ENCODE results near the gene NPY. TPM values are rescaled to one million over a fixed set of nuclear protein-coding genes. Genes with fewer than 3 reads are reported as not detected.
"Not testable (repeated sequence)": the region's sequence is repeated elsewhere in the genome, so short reads cannot be mapped to it uniquely, and the experiment has no call there.

NPY gene
- total RNA-seq, 1 donor from 2014 or later, result not detected

- H3K4me3 ChIP-seq (ENCODE audit: low read depth, low read length), result no peak overlapping the region
- DNase-seq (ENCODE audit: low read depth), result no peak
- TF ChIP-seq CTCF (conservative IDR thresholded peaks at IDR 0.05; ENCODE audit: low read depth, low read length), result no peak
These were observed 28.9 kb upstream of the NPY start for GRCh38 chr7:24255139-24255538.

- not testable (repeated sequence) for DNase-seq (ENCODE audit: low read depth); H3K4me3 ChIP-seq (ENCODE audit: low read depth, low read length)
These were observed 25.7 kb upstream of the NPY start for GRCh38 chr7:24258324-24258723.

GRCh38 chr7:24271938-24272337 is 12.1 kb upstream of the NPY start:
- DNase-seq (ENCODE audit: low read depth), result no peak
- TF ChIP-seq CTCF (conservative IDR thresholded peaks at IDR 0.05; ENCODE audit: low read depth, low read length), result no peak
- no peak overlapping the region for H3K4me3 ChIP-seq (ENCODE audit: low read depth, low read length)

- no peak for TF ChIP-seq CTCF (conservative IDR thresholded peaks at IDR 0.05; ENCODE audit: low read depth, low read length)
- DNase-seq (ENCODE audit: low read depth), result no peak
- H3K4me3 ChIP-seq (ENCODE audit: low read depth, low read length), result no peak overlapping the region
These were observed 4.5 kb upstream of the NPY start for GRCh38 chr7:24279512-24279911.

GRCh38 chr7:24283554-24283896 is 465 bp upstream of the NPY start:
- TF ChIP-seq CTCF (conservative IDR thresholded peaks at IDR 0.05; ENCODE audit: low read depth, low read length), result no peak
- H3K4me3 ChIP-seq (ENCODE audit: low read depth, low read length), result no peak overlapping the region
- DNase-seq (ENCODE audit: low read depth), result no peak

GRCh38 chr7:24284699-24285506 is 913 bp downstream of the NPY start:
- no peak for TF ChIP-seq CTCF (conservative IDR thresholded peaks at IDR 0.05; ENCODE audit: low read depth, low read length)
- DNase-seq (ENCODE audit: low read depth), result no peak

GRCh38 chr7:24290004-24290641 is 6.1 kb downstream of the NPY start:
- peak; percentile 75 for TF ChIP-seq CTCF (conservative IDR thresholded peaks at IDR 0.05; ENCODE audit: low read depth, low read length)
- H3K4me3 ChIP-seq (ENCODE audit: low read depth, low read length), result no peak overlapping the region
- peak; percentile 40 for DNase-seq (ENCODE audit: low read depth)

More at GRCh38 chr7:24284699-24285506, 913 bp downstream of the NPY start:
- H3K4me3 ChIP-seq (ENCODE audit: low read depth, low read length), result no peak overlapping the region
